Activated CD4-positive, alpha-beta T cell treated with anti-CD3 and anti-CD28 coated beads, Interleukin-2, amount 50 U/mL, for 16 hours (primary cell): ENCODE results near the gene SEPTIN6.
"Not testable (repeated sequence)": the region's sequence is repeated elsewhere in the genome, so short reads cannot be mapped to it uniquely, and the experiment has no call there.

Experiments
- DNase-seq: peaks from one replicate; pipeline ENCODE4 v3.0.0-alpha.2; 2020

SEPTIN6 gene

GRCh38 chrX:119690921-119691716 lies 1.8 kb downstream of the SEPTIN6 start:
- DNase-seq: peak; percentile 82

GRCh38 chrX:119688911-119689321 lies 4.1 kb downstream of the SEPTIN6 start:
- DNase-seq: peak; percentile 62

DNA sequence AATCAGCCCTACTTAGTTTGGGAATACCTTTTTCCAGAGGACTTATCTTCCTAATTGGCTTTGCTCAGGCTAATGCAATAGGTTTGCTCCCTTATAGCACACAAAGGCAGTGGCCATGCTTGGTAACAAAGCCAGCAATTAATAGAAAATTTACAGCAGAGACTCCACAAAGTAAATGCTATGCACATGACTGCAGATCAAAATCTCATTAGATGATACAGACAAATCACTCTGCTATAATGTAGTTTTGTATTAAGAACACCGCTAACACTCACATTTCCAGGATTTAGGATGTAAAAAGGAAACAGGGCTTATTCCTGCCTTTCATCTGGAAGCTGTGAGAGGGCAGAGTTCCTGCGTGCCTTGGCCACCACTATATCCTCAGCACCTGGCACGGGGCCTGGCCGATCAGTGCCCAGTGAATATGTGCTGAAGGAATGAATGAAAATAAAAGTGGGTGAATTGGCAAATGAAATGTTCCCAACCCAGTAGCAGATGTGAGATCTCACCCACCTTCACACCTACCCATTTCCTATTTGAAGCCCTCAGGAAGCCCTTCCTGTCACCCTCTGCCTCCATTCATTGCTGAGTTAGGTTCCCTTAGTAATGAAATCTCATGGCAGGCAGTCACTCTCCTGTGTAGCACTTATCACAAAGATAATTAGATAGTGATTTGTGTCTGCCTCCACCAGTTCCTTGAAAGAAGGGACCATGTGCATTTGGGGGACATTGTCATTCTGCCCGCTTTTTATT lies 5.1 kb downstream of the SEPTIN6 start:
- DNase-seq: peak; percentile 66

GRCh38 chrX:119686087-119686691 lies 6.8 kb downstream of the SEPTIN6 start:
- peak; percentile 35 for DNase-seq

DNA sequence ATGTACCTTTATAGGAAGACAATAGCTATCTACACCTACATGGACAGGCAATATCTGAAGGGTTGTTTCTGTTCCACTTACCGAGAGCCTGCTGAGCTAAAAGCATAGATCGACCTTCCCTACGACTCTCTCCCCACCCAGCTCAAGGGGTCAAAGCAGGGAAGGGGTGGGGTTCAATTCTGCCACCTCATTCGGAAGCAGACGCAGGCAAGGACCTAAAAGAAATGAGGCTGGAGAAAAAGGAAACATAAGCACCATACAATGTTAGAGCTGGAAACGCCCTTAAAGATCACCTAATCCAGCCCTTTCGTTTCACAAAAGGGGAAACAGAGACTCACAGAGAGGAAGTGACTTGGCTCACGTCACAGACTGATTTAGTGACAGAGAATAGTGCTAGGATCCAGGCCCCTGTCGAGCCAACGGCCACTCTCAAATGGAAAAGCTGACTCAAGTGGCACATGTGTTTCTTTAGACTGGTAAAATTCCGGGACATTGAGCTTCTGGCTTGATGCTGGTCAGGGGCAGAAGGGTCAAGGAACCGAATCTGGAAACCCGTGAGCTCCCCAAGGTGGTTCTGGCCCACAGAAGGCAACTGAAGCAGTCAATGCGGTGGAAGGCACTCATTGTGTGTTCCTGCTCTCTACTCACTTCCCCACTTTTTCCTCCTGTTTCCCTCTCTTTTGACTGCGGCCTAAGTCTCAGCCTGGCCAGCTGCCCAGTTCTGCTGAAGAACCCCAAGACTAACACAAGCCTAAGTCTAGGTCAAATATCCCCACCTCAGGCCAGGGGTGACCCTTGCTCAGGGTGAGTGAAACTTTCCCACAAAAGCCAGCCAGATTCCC lies 7.5 kb downstream of the SEPTIN6 start:
- DNase-seq: peak; percentile 74

GRCh38 chrX:119684916-119685224 lies 8.1 kb downstream of the SEPTIN6 start:
- DNase-seq: no peak

- DNase-seq: peak; percentile 52
Measured at GRCh38 chrX:119684312-119684711, 8.7 kb downstream of the SEPTIN6 start.

GRCh38 chrX:119682019-119682989 lies 10.7 kb downstream of the SEPTIN6 start:
- DNase-seq: peak; percentile 80

DNA sequence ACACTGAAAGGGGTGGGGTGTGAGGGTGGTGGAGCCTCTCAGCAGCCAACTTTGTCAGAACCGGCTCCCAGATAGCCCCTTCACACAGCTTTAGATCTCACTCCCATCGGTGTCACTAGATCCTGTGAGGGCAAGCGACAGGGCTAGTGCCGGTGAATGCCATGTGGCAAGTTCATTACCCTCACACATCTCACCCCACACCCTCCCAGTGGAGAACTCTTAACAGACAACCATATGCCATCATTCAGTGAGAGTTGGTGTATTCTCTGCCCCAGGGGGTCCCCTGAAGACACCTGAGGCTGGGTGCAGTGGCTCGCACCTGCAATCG lies 15.3 kb downstream of the SEPTIN6 start:
- DNase-seq: no peak

GRCh38 chrX:119676949-119677653 lies 15.9 kb downstream of the SEPTIN6 start:
- DNase-seq: no peak

DNA sequence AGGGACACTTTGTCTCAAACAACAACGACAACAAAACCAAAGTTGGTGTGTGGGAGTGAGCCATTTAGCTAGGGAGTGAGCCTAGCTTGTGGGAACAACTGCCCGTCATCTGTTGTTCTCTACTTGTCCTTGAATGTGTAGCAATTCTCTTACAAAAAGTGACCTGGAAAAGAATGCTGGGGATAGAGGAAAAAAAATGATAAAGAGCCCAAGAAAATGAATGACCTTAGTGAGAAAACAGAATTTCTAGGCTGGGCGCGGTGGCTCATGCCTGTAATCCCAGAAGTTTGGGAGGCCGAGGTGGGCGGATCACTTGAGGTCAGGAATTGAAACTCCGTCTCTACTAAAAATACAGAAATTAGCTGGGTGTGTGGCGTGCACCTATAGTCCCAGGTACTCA lies 19.6 kb downstream of the SEPTIN6 start:
- no peak for DNase-seq

DNA sequence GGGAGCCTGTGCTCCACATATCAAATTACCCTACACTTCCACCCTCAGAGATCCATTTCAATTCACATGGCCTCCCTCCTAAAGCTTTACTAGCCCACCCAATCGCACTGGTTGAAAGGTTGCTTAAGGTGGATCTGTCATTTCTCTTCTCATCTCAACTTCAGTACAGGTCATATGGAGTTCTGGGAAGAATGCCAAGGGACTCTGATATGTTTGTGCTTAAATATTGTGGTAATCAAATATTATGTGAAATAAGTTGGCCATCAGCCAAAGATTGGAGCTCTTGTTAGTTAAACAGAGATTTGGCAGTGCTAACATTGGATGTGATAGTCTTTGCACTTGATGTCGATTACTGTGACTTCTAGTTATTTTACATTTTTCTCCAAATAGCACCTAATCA lies 20.5 kb downstream of the SEPTIN6 start:
- DNase-seq: no peak

DNA sequence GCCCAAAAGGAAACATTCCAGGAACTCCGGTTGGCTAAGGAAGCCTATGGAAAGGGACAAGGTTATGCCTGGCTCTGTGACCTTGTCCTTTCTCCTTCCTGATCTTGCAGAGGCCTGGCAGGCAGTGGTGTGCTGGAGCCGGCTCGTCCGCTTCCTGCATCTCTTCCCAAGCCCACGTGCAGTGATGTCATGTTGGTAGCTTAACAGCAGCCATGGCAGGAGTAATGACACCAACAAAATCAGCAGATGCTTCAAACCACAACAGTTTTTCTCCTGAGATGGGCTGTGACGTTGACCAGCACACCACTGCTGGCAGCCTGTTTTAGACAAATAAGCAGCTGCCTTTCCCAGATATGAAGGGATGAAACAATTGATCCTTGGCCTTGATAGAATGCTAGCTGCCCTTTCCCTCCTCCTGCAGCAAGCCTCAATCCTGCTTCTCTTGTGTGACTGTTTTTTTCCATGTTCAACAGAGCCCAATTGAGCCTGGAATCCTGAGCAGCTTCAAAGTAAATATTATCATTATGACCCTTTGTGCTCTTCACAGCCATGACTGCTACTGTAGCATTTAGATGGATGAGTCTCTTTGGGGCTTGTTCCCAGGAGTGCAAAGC lies 23.4 kb downstream of the SEPTIN6 start:
- DNase-seq: no peak

GRCh38 chrX:119667111-119667878 lies 25.7 kb downstream of the SEPTIN6 start:
- no peak for DNase-seq

- not testable (repeated sequence) for DNase-seq
Measured at GRCh38 chrX:119664877-119665276, 28.1 kb downstream of the SEPTIN6 start.

- DNase-seq: no peak
Measured at GRCh38 chrX:119661486-119661885, 31.5 kb downstream of the SEPTIN6 start.

- DNase-seq: no peak
Measured at GRCh38 chrX:119659522-119659921, 33.4 kb downstream of the SEPTIN6 start.

DNA sequence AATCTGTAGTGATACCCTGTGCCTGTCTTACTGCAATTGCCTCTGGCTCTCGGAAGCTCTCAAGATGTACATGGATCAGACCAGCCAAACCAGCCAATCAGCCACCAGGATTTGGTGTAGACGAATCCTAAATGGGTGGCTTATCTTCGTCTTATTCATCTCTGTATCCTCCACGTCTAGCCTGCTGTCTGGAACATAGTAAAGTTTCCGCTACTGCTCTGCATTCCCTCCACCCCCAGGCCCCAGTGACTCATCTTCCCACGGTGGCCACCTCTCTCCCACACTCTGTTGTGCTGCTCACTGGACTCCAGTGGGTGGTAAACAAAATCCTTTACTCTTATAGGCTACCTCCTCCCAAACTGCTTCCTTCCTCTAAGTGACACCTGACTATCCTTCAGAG lies 37.8 kb downstream of the SEPTIN6 start:
- DNase-seq: peak; percentile 67

DNA sequence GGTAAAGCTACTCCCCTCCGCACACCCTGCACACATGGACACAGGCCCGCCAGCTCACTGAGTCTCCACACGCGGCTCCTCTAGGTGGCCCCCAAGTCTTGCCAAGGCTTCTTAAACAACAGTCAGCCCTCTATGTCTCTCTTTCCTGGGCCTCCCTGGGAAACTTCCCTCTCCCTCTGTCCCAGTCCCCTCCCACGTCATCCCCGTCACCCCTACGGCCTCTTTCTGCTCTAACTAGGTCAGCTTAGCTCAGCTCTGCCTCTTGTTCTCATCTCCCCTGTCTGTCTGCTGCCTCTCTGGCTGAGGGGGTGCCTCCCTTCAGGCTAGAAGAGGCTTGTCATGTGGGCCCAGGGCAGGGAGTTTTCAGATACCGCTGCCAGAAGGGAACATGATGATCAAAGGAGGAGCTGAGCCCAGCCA lies 38.8 kb downstream of the SEPTIN6 start:
- no peak for DNase-seq

GRCh38 chrX:119648421-119648775 lies 44.6 kb downstream of the SEPTIN6 start:
- no peak for DNase-seq
